ENCODE results near the gene FNBP1L.
"Not testable (repeated sequence)": the region's sequence is repeated elsewhere in the genome, so short reads cannot be mapped to it uniquely, and the experiment has no call there.

The FNBP1L gene

DNA sequence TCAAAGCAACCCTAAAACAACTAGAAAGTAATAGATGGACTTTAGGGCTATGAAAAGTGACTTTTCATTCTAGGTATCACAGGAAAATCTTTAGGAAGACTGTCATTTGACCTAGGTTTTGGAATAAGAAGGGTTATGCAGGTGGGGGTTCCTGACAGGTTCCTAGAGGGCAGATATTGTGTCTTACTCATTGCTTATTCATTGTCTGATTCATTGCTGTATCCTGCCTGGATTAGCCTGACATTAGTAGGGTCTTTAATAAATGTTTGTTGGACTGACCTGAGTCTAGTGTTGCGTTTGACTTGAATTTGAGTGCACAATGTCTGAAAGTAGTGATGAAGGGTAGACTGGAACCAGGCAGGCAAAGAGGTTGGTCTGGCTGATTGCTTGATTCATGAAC, 6.0 kb downstream of the FNBP1L start:
- no peak overlapping the region for H3K4me3 ChIP-seq (ENCODE audit: low read length)
- no CpG with 5 or more reads among the region's 1 CpG for WGBS (ENCODE audit: extremely low coverage, insufficient coverage, low lambda C conversion rate)

DNA sequence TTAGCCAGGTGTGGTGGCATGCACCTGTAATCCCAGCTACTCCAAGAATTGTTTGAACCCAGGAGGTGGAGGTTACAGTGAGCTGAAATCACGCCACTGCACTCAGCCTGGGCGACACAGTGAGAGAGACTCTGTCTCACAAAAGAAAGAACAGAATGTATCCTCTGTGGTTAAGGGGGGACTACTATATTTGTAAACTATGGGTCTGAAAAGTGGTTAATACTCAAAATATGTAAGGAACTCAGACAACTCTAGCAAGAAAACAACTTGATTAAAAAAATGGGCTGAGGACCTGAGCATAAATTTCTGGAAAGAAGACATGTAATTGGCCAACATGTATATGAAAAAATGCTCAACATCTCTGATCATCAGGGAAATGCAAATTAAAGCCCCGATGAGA, 11.2 kb downstream of the FNBP1L start:
- Histone ChIP-seq H2BK5ac (ENCODE audit: low read length) (no peak overlapping the region), H3K27me3 (ENCODE audit: insufficient read depth, low read length, poor library complexity) (no peaks in the 10 kb centered on the region), H2BK120ac (ENCODE audit: low read depth, low read length) (no peak overlapping the region), H3K4ac (ENCODE audit: low read depth, low read length) (no peak overlapping the region), H3K79me2 (ENCODE audit: control insufficient read depth, insufficient read depth, low read length) (peaks cover 84% of the 10 kb centered on the region), H3K18ac (ENCODE audit: low read length) (no peak overlapping the region), H3K4me1 (ENCODE audit: control insufficient read depth, low read depth, low read length) (no peaks in the 10 kb centered on the region), H3K9ac (ENCODE audit: low read length) (no peak overlapping the region), H3K4me2 (ENCODE audit: low read length) (no peak overlapping the region), H2BK15ac (replicated peaks; ENCODE audit: low read depth) (no peak overlapping the region), H2AK5ac (ENCODE audit: low read length) (no peak overlapping the region), H3K56ac (ENCODE audit: low read length) (no peak overlapping the region), H4K8ac (ENCODE audit: low read depth, low read length) (no peak overlapping the region), H3K27ac (ENCODE audit: low read depth, low read length) (no peak overlapping the region), H4K5ac (ENCODE audit: low read length) (no peak overlapping the region), H3K4me3 (ENCODE audit: low read length) (no peak overlapping the region), H3K36me3 (ENCODE audit: control insufficient read depth, insufficient read depth, low read length) (no peaks in the 10 kb centered on the region), H3K23ac (ENCODE audit: low read length) (no peak overlapping the region), H3K79me1 (ENCODE audit: low read length) (no peaks in the 10 kb centered on the region)
- WGBS (ENCODE audit: extremely low coverage, insufficient coverage, low lambda C conversion rate) = no CpG with 5 or more reads among the region's 3 CpGs
- DNase-seq = no peak

More for the DNA sequence above, 6.0 kb downstream of the FNBP1L start:
- no peaks in the 10 kb centered on the region for H3K79me1 ChIP-seq (ENCODE audit: low read length)
- H3K27ac ChIP-seq (ENCODE audit: low read depth, low read length) = no peak overlapping the region
- DNase-seq = no peak
- no peak overlapping the region for H3K4ac ChIP-seq (ENCODE audit: low read depth, low read length)
- peaks cover 2% of the 10 kb centered on the region for H3K4me1 ChIP-seq (ENCODE audit: control insufficient read depth, low read depth, low read length)
- no peak overlapping the region for H2BK5ac ChIP-seq (ENCODE audit: low read length)
- no peak overlapping the region for H4K8ac ChIP-seq (ENCODE audit: low read depth, low read length)
- H3K36me3 ChIP-seq (ENCODE audit: control insufficient read depth, insufficient read depth, low read length) = no peaks in the 10 kb centered on the region
- no peak overlapping the region for H3K4me2 ChIP-seq (ENCODE audit: low read length)
- no peaks in the 10 kb centered on the region for H3K27me3 ChIP-seq (ENCODE audit: insufficient read depth, low read length, poor library complexity)
- no peak overlapping the region for H2BK120ac ChIP-seq (ENCODE audit: low read depth, low read length)
- H3K56ac ChIP-seq (ENCODE audit: low read length) = no peak overlapping the region
- H3K79me2 ChIP-seq (ENCODE audit: control insufficient read depth, insufficient read depth, low read length) = peaks cover 78% of the 10 kb centered on the region
- no peak overlapping the region for H4K5ac ChIP-seq (ENCODE audit: low read length)
- no peak overlapping the region for H3K18ac ChIP-seq (ENCODE audit: low read length)
- no peak overlapping the region for H2AK5ac ChIP-seq (ENCODE audit: low read length)
- no peak overlapping the region for H3K9ac ChIP-seq (ENCODE audit: low read length)
- H2BK15ac ChIP-seq (replicated peaks; ENCODE audit: low read depth) = no peak overlapping the region
- no peak overlapping the region for H3K23ac ChIP-seq (ENCODE audit: low read length)

DNA sequence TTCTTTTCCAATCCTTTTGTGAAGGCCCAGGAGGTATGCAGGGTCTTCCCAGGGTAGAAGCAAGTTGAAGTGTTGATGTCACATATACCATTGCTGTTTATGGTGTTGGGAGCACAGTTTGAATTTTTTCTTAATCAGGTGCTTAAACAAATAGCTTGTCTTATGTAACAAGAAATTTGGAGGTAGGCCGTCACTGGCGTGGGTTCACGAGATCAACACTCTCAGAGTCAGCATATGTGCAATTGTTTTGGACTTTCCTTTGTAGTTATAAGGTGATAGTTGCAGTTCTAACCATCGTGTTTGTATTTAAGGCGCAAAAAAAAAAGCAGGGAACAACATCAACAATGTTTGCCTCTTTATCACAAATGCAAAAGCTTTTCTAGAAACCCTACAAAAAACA, 13.3 kb downstream of the FNBP1L start:
- no peak overlapping the region for H4K8ac ChIP-seq (ENCODE audit: low read depth, low read length)
- no peak overlapping the region for H3K4me2 ChIP-seq (ENCODE audit: low read length)
- H3K56ac ChIP-seq (ENCODE audit: low read length) = no peak overlapping the region
- H2AK5ac ChIP-seq (ENCODE audit: low read length) = no peak overlapping the region
- H3K4me1 ChIP-seq (ENCODE audit: control insufficient read depth, low read depth, low read length) = no peaks in the 10 kb centered on the region
- no peak overlapping the region for H2BK15ac ChIP-seq (replicated peaks; ENCODE audit: low read depth)
- no peak overlapping the region for H3K4ac ChIP-seq (ENCODE audit: low read depth, low read length)
- no peak for DNase-seq
- no peak overlapping the region for H3K23ac ChIP-seq (ENCODE audit: low read length)
- no peak overlapping the region for H3K4me3 ChIP-seq (ENCODE audit: low read length)
- no peaks in the 10 kb centered on the region for H3K27me3 ChIP-seq (ENCODE audit: insufficient read depth, low read length, poor library complexity)
- H3K79me1 ChIP-seq (ENCODE audit: low read length) = no peaks in the 10 kb centered on the region
- WGBS (ENCODE audit: extremely low coverage, insufficient coverage, low lambda C conversion rate) = no CpG with 5 or more reads among the region's 5 CpGs
- H2BK120ac ChIP-seq (ENCODE audit: low read depth, low read length) = no peak overlapping the region
- peaks cover 82% of the 10 kb centered on the region for H3K79me2 ChIP-seq (ENCODE audit: control insufficient read depth, insufficient read depth, low read length)
- no peak overlapping the region for H2BK5ac ChIP-seq (ENCODE audit: low read length)
- H3K36me3 ChIP-seq (ENCODE audit: control insufficient read depth, insufficient read depth, low read length) = no peaks in the 10 kb centered on the region
- H3K18ac ChIP-seq (ENCODE audit: low read length) = no peak overlapping the region
- no peak overlapping the region for H3K27ac ChIP-seq (ENCODE audit: low read depth, low read length)
- no peak overlapping the region for H4K5ac ChIP-seq (ENCODE audit: low read length)
- H3K9ac ChIP-seq (ENCODE audit: low read length) = no peak overlapping the region

DNA sequence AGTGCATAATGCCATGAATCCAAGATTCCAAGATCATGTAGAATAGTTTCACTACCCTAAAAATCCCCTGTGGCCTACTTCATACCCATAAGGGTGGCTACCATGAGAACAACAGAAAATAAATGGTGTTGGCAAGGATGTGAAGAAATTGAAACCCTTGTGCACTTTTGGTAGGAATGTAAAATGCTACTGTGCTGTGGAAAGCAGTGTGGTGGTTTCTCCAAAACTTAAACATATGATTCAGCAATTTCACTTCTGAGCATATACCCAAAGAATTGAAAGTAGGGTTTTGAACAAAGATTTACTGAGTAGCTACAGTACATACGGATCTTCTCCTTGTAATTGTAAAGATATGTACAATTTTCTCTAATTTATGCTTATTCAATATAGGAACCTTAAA, 16.0 kb downstream of the FNBP1L start:
- no peak overlapping the region for H3K27ac ChIP-seq (ENCODE audit: low read depth, low read length)
- no peaks in the 10 kb centered on the region for H3K36me3 ChIP-seq (ENCODE audit: control insufficient read depth, insufficient read depth, low read length)
- no peak overlapping the region for H3K23ac ChIP-seq (ENCODE audit: low read length)
- H3K79me2 ChIP-seq (ENCODE audit: control insufficient read depth, insufficient read depth, low read length) = peaks cover 84% of the 10 kb centered on the region
- no peaks in the 10 kb centered on the region for H3K4me1 ChIP-seq (ENCODE audit: control insufficient read depth, low read depth, low read length)
- H3K4ac ChIP-seq (ENCODE audit: low read depth, low read length) = no peak overlapping the region
- H2BK120ac ChIP-seq (ENCODE audit: low read depth, low read length) = no peak overlapping the region
- H3K9ac ChIP-seq (ENCODE audit: low read length) = no peak overlapping the region
- DNase-seq = no peak
- no peak overlapping the region for H3K18ac ChIP-seq (ENCODE audit: low read length)
- no peaks in the 10 kb centered on the region for H3K27me3 ChIP-seq (ENCODE audit: insufficient read depth, low read length, poor library complexity)
- no peaks in the 10 kb centered on the region for H3K79me1 ChIP-seq (ENCODE audit: low read length)
- no peak overlapping the region for H4K8ac ChIP-seq (ENCODE audit: low read depth, low read length)
- H3K4me2 ChIP-seq (ENCODE audit: low read length) = no peak overlapping the region
- H2BK15ac ChIP-seq (replicated peaks; ENCODE audit: low read depth) = no peak overlapping the region
- H3K4me3 ChIP-seq (ENCODE audit: low read length) = no peak overlapping the region
- H4K5ac ChIP-seq (ENCODE audit: low read length) = no peak overlapping the region
- no CpG with 5 or more reads among the region's 1 CpG for WGBS (ENCODE audit: extremely low coverage, insufficient coverage, low lambda C conversion rate)
- no peak overlapping the region for H3K56ac ChIP-seq (ENCODE audit: low read length)
- H2BK5ac ChIP-seq (ENCODE audit: low read length) = no peak overlapping the region
- H2AK5ac ChIP-seq (ENCODE audit: low read length) = no peak overlapping the region

DNA sequence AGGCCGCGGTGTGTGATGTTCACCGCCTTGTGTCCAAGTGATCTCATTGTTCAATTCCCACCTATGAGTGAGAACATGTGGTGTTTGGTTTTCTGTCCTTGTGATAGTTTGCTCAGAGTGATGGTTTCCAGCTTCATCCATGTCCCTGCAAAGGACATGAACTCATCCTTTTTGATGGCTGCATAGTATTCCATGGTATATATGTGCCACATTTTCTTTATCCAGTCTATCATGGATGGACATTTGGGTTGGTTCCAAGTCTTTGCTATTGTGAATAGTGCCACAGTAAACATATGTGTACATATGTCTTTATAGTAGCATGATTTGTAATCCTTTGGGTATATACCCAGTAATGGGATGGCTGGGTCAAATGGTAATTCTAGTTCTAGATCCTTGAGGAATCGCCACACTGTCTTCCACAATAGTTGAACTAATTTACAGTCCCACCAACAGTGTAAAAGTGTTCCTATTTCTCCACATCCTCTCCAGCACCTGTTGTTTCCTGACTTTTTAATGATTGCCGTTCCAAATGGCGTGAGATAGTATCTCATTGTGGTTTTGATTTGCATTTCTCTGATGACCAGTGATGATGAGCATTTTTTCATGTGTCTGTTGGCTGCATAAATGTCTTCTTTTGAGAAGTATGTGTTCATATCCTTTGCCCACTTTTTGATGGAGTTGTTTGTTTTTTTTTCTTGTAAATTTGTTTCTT, 17.6 kb downstream of the FNBP1L start:
- not testable (repeated sequence) for H3K4me2 ChIP-seq (ENCODE audit: low read length); H3K4ac ChIP-seq (ENCODE audit: low read depth, low read length); H2AK5ac ChIP-seq (ENCODE audit: low read length); H4K8ac ChIP-seq (ENCODE audit: low read depth, low read length); H3K27me3 ChIP-seq (ENCODE audit: insufficient read depth, low read length, poor library complexity); H3K23ac ChIP-seq (ENCODE audit: low read length); H3K56ac ChIP-seq (ENCODE audit: low read length); H2BK120ac ChIP-seq (ENCODE audit: low read depth, low read length); H4K5ac ChIP-seq (ENCODE audit: low read length); H3K9ac ChIP-seq (ENCODE audit: low read length); H3K79me1 ChIP-seq (ENCODE audit: low read length); H3K27ac ChIP-seq (ENCODE audit: low read depth, low read length); H3K4me1 ChIP-seq (ENCODE audit: control insufficient read depth, low read depth, low read length); H3K4me3 ChIP-seq (ENCODE audit: low read length); H3K36me3 ChIP-seq (ENCODE audit: control insufficient read depth, insufficient read depth, low read length); H2BK15ac ChIP-seq (replicated peaks; ENCODE audit: low read depth); H3K18ac ChIP-seq (ENCODE audit: low read length); H2BK5ac ChIP-seq (ENCODE audit: low read length); DNase-seq
- H3K79me2 ChIP-seq (ENCODE audit: control insufficient read depth, insufficient read depth, low read length) = peaks cover 83% of the 10 kb centered on the region
- no CpG with 5 or more reads among the region's 6 CpGs for WGBS (ENCODE audit: extremely low coverage, insufficient coverage, low lambda C conversion rate)

DNA sequence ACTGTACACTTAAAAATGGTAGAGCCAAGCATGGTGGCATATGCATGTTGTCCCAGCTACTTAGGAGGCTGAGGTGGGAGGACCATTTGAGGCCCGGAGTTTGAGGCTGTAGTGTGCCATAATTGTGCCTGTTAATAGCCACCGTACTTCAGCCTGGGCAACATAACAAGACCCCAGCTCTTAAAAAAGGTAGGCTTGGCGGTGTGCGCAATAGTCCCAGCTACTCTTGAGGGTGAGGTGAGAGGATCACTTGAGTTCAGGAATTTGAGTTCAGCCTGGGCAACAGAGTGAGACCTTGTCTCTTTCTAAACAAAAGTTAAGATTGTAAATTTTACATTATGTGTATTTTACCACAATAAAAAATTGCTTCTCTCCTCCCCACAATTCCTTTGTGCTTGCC, 19.7 kb downstream of the FNBP1L start:
- no CpG with 5 or more reads among the region's 4 CpGs for WGBS (ENCODE audit: extremely low coverage, insufficient coverage, low lambda C conversion rate)
- Histone ChIP-seq H3K23ac (ENCODE audit: low read length) (no peak overlapping the region), H3K4me1 (ENCODE audit: control insufficient read depth, low read depth, low read length) (no peaks in the 10 kb centered on the region), H3K79me2 (ENCODE audit: control insufficient read depth, insufficient read depth, low read length) (peaks cover 80% of the 10 kb centered on the region), H2BK120ac (ENCODE audit: low read depth, low read length) (no peak overlapping the region), H3K27me3 (ENCODE audit: insufficient read depth, low read length, poor library complexity) (no peaks in the 10 kb centered on the region), H3K56ac (ENCODE audit: low read length) (no peak overlapping the region), H3K4me2 (ENCODE audit: low read length) (no peak overlapping the region), H3K36me3 (ENCODE audit: control insufficient read depth, insufficient read depth, low read length) (no peaks in the 10 kb centered on the region), H3K27ac (ENCODE audit: low read depth, low read length) (no peak overlapping the region), H3K18ac (ENCODE audit: low read length) (no peak overlapping the region), H4K8ac (ENCODE audit: low read depth, low read length) (no peak overlapping the region), H2BK5ac (ENCODE audit: low read length) (no peak overlapping the region), H3K4ac (ENCODE audit: low read depth, low read length) (no peak overlapping the region), H3K79me1 (ENCODE audit: low read length) (no peaks in the 10 kb centered on the region), H3K4me3 (ENCODE audit: low read length) (no peak overlapping the region), H2BK15ac (replicated peaks; ENCODE audit: low read depth) (no peak overlapping the region), H4K5ac (ENCODE audit: low read length) (no peak overlapping the region), H2AK5ac (ENCODE audit: low read length) (no peak overlapping the region), H3K9ac (ENCODE audit: low read length) (no peak overlapping the region)
- DNase-seq = no peak
